Islet precursor cell (in vitro differentiated cells): ENCODE measurements around the gene GABRA5.
"Not testable (repeated sequence)": the region's sequence is repeated elsewhere in the genome, so short reads cannot be mapped to it uniquely, and the experiment has no call there.

Source experiments
- DNase-seq: peaks from one replicate; pipeline ENCODE4 v3.0.0-alpha.2; 2018

Gene GABRA5

DNA sequence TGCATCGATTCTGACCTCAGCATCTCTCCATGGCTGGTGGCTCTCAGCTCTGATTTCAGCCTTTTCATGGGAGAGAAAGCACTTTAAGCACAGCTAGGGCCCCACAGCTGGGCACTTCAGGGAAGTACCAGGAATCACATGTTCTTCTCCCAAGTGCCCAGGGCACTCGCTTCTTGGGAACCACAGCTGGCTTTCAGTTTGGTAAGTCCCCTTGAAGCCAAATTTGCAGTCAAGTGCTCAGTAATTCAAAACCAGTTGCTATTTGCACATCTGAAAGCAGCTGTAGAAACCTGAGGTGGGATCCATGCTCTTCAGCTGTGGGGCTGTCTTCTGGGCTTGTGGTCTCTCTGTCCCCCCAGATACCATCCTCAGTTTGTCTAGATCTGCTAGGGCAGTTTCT lies 12.8 kb downstream of the GABRA5 start:
- DNase-seq = no peak

DNA sequence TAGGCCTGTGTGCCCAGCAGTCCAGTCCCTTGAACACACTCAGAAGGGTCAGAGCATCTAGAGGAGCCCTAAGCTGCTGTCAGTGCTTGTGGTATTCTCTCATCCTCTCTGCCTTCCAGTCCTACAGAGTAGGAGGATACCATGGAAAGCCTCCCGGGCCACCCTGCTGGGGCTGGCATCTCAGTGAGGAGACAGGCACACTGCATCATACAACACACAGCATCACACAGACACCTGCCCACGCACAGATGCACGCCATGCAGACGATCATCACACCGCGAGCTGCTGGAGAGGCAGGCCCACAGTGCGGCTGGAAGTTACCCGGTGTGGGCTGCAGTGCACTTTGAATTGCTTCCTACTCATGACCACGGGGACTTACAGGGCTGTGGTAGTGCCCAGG lies 15.2 kb downstream of the GABRA5 start:
- no peak for DNase-seq

- DNase-seq = no peak
Measured at GRCh38 chr15:26882616-26883365, 15.9 kb downstream of the GABRA5 start.

DNA sequence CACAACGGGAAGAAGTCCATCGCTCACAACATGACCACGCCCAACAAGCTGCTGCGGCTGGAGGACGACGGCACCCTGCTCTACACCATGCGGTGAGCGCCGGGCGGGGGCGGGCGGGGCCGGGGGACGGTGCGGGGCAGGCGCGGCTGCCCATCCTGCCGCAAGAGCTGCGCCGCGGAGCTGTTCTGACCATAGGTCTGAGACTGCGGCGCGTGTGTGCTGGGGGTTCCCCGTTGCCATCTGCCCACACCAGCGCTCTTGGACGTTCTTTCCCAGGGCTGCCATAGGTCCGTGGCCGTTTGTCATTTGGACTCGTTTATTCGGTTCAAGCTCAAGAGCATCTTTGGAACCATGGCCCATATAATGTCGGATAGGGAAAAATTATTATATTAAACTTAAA lies 16.6 kb downstream of the GABRA5 start:
- DNase-seq = no peak

- no peak for DNase-seq
Measured at GRCh38 chr15:26886566-26886965, 19.7 kb downstream of the GABRA5 start.

GRCh38 chr15:26887926-26888666 lies 21.2 kb downstream of the GABRA5 start:
- DNase-seq = no peak

- no peak for DNase-seq
Measured at GRCh38 chr15:26888761-26889160, 21.9 kb downstream of the GABRA5 start.

DNA sequence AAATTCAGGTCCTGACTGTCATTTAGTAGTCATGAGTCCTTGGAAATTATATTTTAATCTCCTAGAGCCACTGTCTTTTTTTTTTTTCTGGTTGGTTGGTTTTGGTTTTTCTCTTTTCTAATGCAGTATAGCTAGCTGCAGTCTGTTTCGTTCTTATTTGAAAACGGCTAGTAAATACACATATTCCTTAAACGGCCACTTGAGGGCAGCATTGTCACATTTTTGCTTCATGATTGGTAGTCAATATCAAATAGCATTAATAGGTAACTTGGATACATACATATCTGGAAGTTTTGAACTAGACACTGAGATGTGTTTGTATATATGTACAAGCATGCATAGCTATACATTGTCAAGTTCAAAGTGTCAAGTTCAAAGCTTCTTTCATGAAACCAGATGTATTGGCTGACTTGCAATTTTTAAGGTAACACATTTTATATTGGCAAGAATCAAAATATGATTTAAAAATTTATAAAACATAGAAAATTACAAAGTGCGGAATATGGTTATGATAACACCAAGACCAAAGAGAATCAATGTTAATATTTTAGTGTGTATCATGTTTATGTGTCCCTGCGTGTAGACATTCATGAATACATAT lies 22.5 kb downstream of the GABRA5 start:
- DNase-seq = no peak

DNA sequence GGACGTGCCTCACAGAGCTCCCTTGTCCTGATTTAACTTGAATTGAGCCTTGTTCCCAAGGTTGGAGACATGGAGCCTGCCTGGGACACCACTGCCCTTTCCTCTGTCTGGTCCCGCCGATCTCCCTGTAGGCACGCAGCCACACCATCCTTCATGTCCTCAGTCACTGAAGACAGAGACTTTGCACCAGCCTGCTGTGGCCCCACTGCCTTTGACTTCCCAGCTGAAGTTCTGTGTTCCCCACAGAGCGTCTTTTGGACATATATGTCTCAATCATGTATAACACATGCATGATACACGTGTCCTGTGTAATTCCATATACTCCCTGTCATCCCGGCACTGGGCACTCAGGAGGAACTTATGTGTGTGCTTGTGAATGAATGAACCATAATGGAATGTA lies 23.6 kb downstream of the GABRA5 start:
- DNase-seq = no peak

GRCh38 chr15:26890988-26891387 lies 24.1 kb downstream of the GABRA5 start:
- no peak for DNase-seq

DNA sequence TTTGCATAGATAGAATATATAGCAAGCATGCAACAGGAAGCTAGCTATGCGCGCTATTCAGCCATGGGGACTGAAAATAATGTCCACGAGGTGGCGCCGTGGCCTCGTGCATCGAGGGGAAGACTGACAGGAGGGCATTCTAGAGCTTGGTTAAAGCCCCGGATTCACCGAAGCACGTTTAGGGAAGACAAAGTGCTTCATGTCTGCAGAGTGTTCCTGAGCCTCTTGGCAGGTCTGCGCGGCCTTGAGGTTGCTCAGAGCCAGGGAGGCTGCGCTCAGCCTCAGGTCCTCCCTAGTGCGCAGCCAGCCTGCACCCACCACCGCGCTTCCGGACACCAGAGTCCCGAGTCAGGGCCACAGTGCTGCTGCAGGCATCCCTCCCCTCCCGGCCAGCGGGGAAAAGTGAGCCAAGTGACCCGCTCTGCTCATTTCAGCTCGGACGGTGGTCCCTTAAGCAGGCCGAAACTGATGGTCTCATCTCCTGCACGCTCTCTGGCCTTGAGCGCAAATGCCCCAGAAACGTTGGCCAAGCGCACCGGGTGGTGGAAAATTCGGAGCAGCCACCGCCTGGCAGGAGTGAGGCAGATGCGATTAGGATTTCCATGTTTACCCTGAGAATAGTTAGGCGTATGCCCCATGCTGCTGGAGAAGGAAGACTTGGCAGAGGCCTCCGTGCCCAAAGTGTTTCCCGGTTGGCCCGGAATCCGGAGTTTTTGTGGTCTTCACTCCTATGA lies 24.8 kb downstream of the GABRA5 start:
- peak; percentile 91 for DNase-seq

DNA sequence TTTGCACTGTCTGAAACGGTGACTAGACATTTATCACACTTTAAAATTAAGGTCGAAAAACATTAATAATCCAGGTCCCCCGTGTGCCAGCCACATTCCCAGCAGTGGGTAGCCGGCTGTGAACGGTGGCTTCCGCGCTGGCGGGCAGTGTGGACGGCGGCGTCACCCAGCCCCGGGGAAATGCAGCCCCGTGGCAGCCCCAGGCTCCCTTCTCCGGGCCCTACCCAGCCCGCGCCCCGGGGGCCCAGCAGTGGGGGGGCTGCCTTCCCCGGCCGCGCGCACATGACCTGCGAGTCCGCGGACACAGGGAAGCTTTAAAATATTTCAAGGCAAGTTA lies 25.3 kb downstream of the GABRA5 start:
- no peak for DNase-seq

GRCh38 chr15:26892678-26893077 lies 25.8 kb downstream of the GABRA5 start:
- no peak for DNase-seq

- DNase-seq = no peak
Measured at GRCh38 chr15:26893351-26894065, 26.6 kb downstream of the GABRA5 start.

DNA sequence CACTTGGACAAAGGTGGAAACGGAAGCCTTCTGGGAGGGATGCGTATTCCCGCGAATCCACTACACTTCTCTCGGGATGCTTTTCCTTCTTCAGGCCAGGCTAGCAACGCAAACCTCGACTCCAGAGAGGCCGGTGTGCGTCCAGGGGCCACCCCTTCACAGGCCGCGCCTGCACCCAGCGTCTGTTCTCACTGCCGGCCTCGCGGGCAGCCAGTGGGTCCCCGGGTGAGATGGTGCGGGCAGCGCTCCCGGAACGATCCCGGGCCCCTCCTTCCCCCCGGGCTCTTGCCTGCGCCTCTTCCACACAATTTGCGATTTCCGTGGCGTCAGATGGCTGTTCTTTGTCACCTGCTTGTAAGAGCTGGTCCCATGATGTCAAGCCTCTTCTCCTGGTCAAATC lies 27.3 kb downstream of the GABRA5 start:
- no peak for DNase-seq

- not testable (repeated sequence) for DNase-seq
Measured at GRCh38 chr15:26895346-26895745, 28.5 kb downstream of the GABRA5 start.

DNA sequence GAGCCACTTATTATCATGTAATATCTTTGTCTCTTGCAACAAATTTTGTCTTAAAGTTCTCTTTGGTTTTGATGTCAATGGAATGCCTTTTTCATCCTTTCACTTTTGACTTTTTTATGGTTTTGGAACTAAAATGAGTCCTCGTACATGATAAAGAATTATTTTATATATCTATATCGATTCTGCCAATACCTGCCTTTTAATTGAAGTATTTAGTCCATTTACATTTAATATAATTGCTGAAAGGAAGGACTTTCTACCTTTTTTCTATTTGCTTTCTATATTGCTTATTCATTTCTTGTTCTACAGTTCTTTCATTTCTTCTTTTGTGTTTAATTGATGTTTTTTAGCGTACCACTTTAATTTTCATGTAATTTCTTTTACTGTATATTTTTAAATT lies 32.8 kb downstream of the GABRA5 start:
- DNase-seq = no peak

DNA sequence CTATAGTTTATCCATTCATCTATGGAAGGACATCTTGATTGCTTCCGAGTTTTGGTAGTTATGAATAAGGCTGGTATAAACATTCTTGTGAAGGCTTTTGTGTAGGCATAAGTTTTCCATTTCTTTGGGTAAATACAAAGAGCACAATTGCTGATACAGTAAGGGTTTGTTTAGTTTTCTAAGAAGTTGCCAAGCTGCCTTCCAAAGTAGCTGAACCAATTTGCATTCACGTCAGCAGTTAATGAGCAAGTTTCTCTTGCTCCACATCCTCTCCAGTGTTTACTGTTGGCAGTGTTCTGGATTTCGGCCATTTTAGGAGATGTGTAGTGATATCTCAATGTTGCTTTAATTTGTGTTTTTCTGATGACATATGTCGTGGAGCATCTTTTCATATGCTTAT lies 34.2 kb downstream of the GABRA5 start:
- DNase-seq = no peak

DNA sequence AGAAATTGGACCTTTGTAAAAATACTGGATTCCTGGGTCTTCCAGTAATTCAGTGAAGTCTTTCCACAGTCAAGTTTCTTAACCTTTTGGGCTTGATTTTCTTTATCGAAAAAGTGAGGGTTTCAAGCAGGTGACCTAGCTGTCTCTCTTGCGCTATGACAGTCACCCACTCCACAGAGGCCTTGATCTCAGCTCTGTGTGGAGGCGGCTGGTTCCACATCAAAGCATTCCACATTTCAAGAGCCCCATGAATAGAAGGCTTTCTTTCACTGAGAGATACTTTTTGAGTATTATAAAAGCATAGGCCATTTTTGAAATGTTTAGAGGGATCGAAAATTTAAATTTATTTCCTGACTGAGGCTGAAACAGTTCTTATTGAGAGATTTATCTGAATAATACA lies 43.9 kb downstream of the GABRA5 start:
- no peak for DNase-seq

DNA sequence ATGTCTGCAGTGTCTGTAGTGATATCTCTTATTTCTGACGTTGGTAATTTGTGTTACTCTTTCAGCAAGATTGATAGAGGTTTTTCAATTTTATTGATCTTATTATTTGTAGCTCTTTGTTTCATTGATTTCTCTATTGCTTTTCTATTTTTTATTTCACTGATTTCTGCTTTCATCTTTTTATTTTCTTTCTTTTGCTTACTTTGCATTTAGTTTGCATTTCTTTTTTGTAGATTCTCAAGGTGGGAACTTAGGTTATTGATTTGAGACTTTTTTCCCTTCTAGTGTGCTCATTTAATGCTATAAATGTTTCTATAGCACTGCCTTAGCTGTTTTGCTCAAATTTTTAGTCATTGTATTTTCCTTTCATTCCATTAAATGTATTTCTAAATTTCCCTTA lies 54.6 kb downstream of the GABRA5 start:
- no peak for DNase-seq

- DNase-seq = no peak
Measured at GRCh38 chr15:26926081-26926480, 59.2 kb downstream of the GABRA5 start.

GRCh38 chr15:26928051-26928450 lies 61.2 kb downstream of the GABRA5 start:
- no peak for DNase-seq

DNA sequence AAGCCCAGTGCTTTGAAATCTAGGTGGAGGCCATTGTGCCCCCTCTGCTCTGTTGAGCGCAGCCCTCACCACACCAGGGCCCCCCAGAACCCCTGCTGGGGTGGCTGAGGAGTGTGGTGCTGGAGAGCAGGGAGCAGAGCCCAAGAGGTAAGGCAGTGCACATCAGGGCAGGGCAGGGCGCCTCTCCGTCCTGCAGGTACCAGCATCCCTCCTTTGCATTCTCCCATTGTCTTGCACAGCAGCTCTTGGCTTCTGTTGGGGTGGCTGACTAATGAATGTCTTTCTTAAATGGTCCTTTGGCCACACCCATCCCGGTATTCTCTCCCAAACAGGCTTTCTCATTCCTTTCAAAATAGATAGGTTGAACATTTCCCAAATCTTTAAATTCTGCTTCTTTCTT lies 62.7 kb downstream of the GABRA5 start:
- no peak for DNase-seq
